Stimulated activated CD4-positive, alpha-beta T cell treated with anti-CD3 and anti-CD28 coated beads, Interleukin-4, amount 100 ng/mL, for 1 hour (primary cell): Measurements from ENCODE around the gene ACSS1.
"Not testable (repeated sequence)": the region's sequence is repeated elsewhere in the genome, so short reads cannot be mapped to it uniquely, and the experiment has no call there.

Source experiments
- DNase-seq: peaks from one replicate; pipeline ENCODE4 v3.0.0-alpha.2; 2020

Gene ACSS1

GRCh38 chr20:25009218-25010145, 48.5 kb downstream of the ACSS1 start:
- DNase-seq = no peak

GRCh38 chr20:25008388-25009217, 49.3 kb downstream of the ACSS1 start:
- no peak for DNase-seq

- no peak for DNase-seq
Observed at GRCh38 chr20:25007491-25008305, 50.2 kb downstream of the ACSS1 start.

- no peak for DNase-seq
Observed at GRCh38 chr20:25006431-25007167, 51.3 kb downstream of the ACSS1 start.

GRCh38 chr20:25005661-25006060, 52.3 kb downstream of the ACSS1 start:
- no peak for DNase-seq

GRCh38 chr20:25005220-25005619, 52.7 kb downstream of the ACSS1 start:
- DNase-seq = no peak

GRCh38 chr20:25003002-25003401, 54.9 kb downstream of the ACSS1 start:
- no peak for DNase-seq

GRCh38 chr20:25001323-25001722, 56.6 kb downstream of the ACSS1 start:
- not testable (repeated sequence) for DNase-seq

GRCh38 chr20:25000268-25000801, 57.6 kb downstream of the ACSS1 start:
- DNase-seq = no peak

- no peak for DNase-seq
Observed at GRCh38 chr20:24999568-24999967, 58.4 kb downstream of the ACSS1 start.

GRCh38 chr20:24998631-24999445, 59.1 kb downstream of the ACSS1 start:
- no peak for DNase-seq

GRCh38 chr20:24998121-24998520, 59.8 kb downstream of the ACSS1 start:
- DNase-seq = no peak

GRCh38 chr20:24996449-24997377, 61.2 kb downstream of the ACSS1 start:
- DNase-seq = no peak

GRCh38 chr20:24995741-24996448, 62.0 kb downstream of the ACSS1 start:
- no peak for DNase-seq

GRCh38 chr20:24994470-24995368, 63.2 kb downstream of the ACSS1 start:
- DNase-seq = peak; percentile 76

GRCh38 chr20:24994186-24994465, 63.8 kb downstream of the ACSS1 start:
- no peak for DNase-seq

- DNase-seq = no peak
Observed at GRCh38 chr20:24993337-24994185, 64.4 kb downstream of the ACSS1 start.
